SIG-M5 treated with dmso at 0.1 percent for 504 hours (cell line): ENCODE results near the gene RAPGEF4.

Experiments
- DNase-seq: peaks from one replicate; lab custom pipeline; 2025; ENCODE audit not compliant: unreplicated experiment; lab: John Stamatoyannopoulos, UW

RAPGEF4 gene

GRCh38 chr2:172993931-172994717 is 258.5 kb downstream of the RAPGEF4 start:
- no peak for DNase-seq

GRCh38 chr2:172994864-172995263 is 259.2 kb downstream of the RAPGEF4 start:
- no peak for DNase-seq

GRCh38 chr2:172995323-172996244 is 259.9 kb downstream of the RAPGEF4 start:
- DNase-seq: peak; percentile 56

- no peak for DNase-seq
Observed at GRCh38 chr2:172996387-172996961, 260.8 kb downstream of the RAPGEF4 start.

- DNase-seq: no peak
Observed at GRCh38 chr2:172997031-172997430, 261.4 kb downstream of the RAPGEF4 start.

GRCh38 chr2:172998547-172999272 is 263.1 kb downstream of the RAPGEF4 start:
- peak; percentile 64 for DNase-seq

- DNase-seq: no peak
Observed at GRCh38 chr2:172999641-173000386, 264.2 kb downstream of the RAPGEF4 start.

- DNase-seq: no peak
Observed at GRCh38 chr2:173001664-173002604, 266.3 kb downstream of the RAPGEF4 start.

- no peak for DNase-seq
Observed at GRCh38 chr2:173002751-173003541, 267.3 kb downstream of the RAPGEF4 start.

GRCh38 chr2:173008786-173009185 is 273.1 kb downstream of the RAPGEF4 start:
- no peak for DNase-seq

GRCh38 chr2:173010233-173010632 is 274.6 kb downstream of the RAPGEF4 start:
- DNase-seq: no peak

GRCh38 chr2:173016451-173016850 is 280.8 kb downstream of the RAPGEF4 start:
- no peak for DNase-seq

- no peak for DNase-seq
Observed at GRCh38 chr2:173017646-173018420, 282.2 kb downstream of the RAPGEF4 start.

GRCh38 chr2:173019755-173020154 is 284.1 kb downstream of the RAPGEF4 start:
- no peak for DNase-seq

GRCh38 chr2:173021939-173022371 is 286.3 kb downstream of the RAPGEF4 start:
- no peak for DNase-seq

GRCh38 chr2:173023718-173024117 is 288.1 kb downstream of the RAPGEF4 start:
- DNase-seq: no peak

- DNase-seq: no peak
Observed at GRCh38 chr2:173026479-173026878, 290.8 kb downstream of the RAPGEF4 start.
